GM19324 (cell line): Measurements from ENCODE around the gene RGCC.
"Not testable (repeated sequence)": the region's sequence is repeated elsewhere in the genome, so short reads cannot be mapped to it uniquely, and the experiment has no call there.

Source experiments
- ATAC-seq: cut with Tn5 transposase; IDR thresholded peaks from one replicate; pipeline ENCODE4 v1.9.1; 2021; ENCODE audit warnings: mild to moderate bottlenecking, moderate library complexity; ENCODE audit not compliant: unreplicated experiment, low FRiP score

Gene RGCC

GRCh38 chr13:41456768-41457588, at the start of gene RGCC:
Gene RGCC (plus strand): TSS chr13:41457550. CDS start chr13:41457708, 158 bp downstream.
- peak; percentile 72 for ATAC-seq

DNA sequence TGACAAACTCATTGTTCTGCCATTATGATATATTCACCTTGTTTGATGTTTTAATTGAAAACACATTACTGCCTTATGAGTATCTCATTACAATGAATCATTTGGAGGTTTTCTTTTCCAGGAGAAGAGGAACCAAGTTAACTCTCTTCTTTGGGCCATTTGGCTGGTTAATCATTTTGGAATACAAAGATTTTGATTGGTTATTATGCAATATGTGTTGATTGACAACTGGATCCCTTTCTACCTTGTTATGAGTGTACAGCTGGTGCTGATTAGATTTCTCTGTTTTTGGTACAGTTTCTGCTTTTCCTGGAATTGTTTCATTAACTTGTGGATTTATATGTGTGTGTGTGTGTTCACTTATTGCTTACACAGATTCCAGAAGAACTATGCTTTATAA, 49.2 kb upstream of the RGCC start:
- ATAC-seq, result no peak

GRCh38 chr13:41408746-41409145, 48.6 kb upstream of the RGCC start:
- ATAC-seq, result no peak

- no peak for ATAC-seq
Observed at GRCh38 chr13:41409611-41410010, 47.7 kb upstream of the RGCC start.

DNA sequence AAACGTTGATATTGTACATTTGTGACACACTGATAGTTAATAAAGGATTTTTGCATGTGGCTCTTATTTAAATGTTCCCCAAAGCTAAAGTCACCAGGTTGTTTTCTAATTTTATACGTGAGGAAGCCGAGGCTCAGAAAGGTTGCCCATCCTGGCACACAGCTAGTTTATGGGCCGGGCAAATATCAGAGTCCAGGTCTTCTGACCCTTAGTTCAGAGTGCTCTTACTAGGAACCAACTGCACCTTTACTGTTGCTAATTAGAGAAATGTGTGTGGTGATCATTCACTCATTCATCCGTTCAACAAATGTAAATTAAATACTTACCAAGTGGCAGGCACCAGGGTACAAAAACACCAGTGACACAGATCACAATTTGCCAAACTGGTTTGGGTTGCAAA, 46.3 kb upstream of the RGCC start:
- ATAC-seq, result no peak

DNA sequence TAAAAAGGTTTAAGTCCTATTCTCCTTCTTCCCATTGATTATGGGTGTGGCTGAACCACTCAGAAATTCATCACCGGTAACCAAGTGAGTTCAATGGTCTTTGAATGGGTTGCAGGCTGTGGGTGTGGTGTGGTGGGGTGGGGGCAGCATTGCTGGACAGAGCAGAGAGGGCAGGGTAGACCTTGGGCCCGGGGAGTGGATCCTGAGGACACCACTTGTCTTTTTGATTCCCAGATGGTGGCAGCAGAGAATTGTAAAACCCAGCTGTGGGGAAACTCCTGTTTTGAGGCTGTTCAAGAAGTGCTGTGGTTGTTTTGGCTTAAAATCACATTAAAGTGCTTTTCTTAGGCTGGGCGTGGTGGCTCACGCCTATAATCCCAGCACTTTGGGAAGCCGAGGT, 45.8 kb upstream of the RGCC start:
- ATAC-seq, result no peak

- ATAC-seq, result no peak
Observed at GRCh38 chr13:41413872-41414271, 43.5 kb upstream of the RGCC start.

- ATAC-seq, result no peak
Observed at GRCh38 chr13:41416276-41416675, 41.1 kb upstream of the RGCC start.

- no peak for ATAC-seq
Observed at GRCh38 chr13:41418027-41418426, 39.3 kb upstream of the RGCC start.

DNA sequence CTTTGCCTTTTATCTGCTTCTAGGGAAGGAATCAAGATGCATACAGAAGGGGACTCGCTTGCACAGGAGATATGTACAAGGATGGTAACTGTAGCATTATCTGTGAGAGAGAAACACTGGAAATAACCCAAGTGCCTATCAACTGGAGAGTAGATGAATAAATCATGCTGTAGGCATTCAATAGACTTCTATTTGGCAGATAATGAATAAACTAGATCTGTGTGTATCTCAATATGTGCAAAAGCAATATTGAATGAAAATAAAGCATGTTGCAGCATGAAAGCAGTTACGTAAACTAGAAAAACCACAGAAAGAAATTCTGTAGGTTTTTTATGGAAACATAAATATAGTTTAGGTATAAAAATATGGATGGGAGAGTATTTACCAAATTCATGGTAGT, 38.6 kb upstream of the RGCC start:
- ATAC-seq, result no peak

DNA sequence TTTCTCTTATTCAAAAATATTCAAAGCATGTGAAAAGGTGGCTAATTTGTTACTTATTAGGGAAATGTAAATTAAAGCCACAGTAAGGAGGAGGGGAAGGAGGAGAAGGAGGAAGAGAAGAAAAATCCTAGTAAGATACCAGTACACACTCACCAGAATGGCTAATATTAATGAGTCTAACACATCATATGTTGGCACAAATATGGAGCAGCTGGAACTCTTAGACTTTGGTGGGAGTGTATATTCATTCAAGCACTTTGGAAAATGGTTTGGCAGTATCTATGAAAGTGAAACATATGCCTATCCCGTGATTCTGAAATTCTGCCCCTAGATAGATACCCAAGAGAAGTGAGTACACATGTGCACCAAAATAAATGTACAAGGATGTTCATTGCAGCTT, 38.1 kb upstream of the RGCC start:
- ATAC-seq, result no peak

- no peak for ATAC-seq
Observed at GRCh38 chr13:41420146-41420545, 37.2 kb upstream of the RGCC start.

DNA sequence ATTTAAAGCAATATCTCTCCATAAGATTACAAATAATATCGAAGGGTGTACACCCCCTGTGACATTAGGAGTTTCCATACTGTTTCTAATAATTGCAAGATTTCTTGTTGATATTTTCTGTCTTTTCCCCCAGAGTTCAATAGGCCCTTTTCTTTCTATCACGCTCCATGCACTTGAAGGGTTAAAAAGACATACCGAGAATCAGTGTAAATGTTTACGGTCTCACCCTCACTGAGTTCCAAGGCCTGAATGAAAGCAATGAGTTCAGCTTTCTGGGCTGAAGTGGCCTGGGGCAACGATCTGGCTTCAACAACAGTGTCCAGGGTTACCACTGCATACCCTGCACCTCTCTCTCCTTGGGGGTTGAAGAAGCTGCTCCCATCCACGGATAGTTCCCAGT, 36.0 kb upstream of the RGCC start:
- ATAC-seq, result not testable (repeated sequence)

DNA sequence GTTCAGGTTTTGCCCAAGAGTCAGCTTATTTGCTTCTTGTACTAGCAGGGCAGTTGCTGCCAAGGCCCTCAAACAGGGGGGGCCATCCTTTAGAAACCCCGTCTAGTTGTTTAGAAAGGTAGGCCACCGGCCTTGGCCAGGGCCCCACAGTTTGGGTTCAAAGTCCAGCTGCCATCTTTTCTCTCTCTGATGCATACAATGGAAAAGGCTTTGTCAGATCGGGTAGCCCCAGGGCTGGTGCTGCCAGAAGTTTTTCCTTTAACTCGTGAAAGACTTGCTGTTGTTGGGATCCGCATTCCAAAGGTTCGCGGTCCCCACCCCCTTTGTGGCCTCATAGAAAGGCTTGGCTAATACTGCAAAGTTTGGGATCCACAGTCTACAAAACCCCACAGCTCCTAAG, 35.4 kb upstream of the RGCC start:
- ATAC-seq, result not testable (repeated sequence)

GRCh38 chr13:41423259-41423658, 34.1 kb upstream of the RGCC start:
- not testable (repeated sequence) for ATAC-seq

DNA sequence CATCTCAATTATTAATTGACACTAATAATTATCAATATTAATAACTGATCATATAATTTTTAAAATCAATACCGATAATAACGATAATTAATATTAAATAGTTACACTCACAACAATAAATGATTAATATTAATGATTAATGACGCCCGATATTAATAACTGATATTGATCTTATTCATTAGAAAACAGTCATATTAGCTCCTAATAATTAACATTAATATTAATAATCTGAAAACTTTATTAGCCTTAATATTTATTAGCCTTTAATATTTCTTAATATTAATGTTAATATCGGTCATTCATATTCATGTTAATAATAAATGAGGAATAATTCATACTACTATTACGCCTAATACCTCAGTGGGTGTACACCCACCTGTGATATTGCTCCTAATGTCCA, 32.7 kb upstream of the RGCC start:
- not testable (repeated sequence) for ATAC-seq

GRCh38 chr13:41426047-41426446, 31.3 kb upstream of the RGCC start:
- ATAC-seq, result no peak

DNA sequence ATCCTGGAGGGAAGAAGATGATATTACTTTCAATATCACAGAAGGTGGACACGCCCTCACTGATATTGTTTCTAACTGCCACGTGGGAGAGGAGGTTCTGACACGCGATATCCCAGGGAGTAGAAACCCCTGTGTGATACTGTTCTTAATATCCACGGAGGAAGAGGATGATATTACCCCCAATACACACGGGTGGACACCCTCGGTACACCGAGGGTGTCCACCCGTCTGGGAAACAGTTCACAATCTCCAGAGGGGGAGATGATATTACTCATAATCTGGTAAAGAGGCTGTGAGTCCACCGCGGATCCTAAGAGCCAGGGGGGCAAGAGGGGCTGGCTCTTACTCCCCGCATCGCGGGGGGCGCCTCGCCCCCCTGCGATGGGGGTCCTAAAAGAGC, 29.7 kb upstream of the RGCC start:
- ATAC-seq, result no peak

DNA sequence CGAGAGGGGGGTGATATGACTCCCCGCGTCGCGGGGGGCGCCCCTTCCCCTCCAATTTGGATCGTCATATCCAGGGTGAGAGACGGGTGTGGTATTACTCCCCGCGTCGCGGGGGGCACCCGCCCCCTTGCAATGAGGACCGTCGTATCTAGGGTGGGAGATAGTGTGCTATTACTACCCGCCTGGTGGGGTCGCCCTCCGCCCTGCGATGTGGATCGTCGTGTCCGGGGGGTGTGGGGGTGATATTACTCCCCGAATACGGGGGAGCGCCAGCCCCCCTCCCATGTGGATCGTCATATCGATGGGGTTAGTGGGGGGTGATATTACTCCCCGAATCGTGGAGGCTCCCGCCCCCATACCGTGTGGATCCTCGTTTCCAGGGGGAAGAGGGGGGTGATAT, 29.2 kb upstream of the RGCC start:
- no peak for ATAC-seq

DNA sequence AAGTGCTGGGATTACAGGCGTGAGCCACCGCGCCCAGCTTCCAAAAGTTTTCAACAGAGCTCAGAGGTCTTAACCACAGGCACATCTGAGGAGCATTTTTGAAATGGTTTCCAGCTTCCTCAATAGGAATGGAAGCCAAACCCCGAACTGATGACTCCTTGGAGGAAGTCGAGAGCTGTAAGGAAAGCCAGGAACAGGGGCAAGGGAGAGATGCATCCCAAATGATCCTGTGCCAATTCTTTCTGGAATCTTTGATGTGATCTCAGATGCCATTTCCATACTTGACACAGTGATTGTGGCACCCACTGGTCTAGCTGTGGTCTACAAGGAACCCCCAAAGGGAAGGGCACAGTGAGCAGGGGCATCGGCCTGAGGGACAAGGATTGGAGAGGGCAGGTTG, 23.3 kb upstream of the RGCC start:
- not testable (repeated sequence) for ATAC-seq

GRCh38 chr13:41434831-41435520, 22.4 kb upstream of the RGCC start:
- ATAC-seq, result no peak

DNA sequence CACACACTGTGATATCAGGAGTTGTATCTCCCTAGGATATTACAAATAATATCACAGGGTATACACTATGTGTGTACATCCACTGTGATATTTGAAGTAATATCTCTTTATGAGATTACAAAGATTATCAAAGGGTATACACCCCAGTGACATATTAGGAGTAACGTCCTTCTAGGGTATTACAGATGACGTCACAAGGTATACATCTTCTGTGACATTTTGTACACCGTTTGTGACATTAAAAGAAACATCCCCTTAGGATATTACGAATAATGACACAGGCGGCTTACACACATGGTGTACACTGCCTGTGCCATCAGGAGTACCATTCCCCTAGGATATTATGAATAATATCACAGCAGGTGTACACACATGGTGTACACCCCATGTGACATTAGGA, 13.4 kb upstream of the RGCC start:
- no peak for ATAC-seq
